Hepatic stellate cell (primary cell): ENCODE data around the gene ATP6V0A1.
"Not testable (repeated sequence)": the region's sequence is repeated elsewhere in the genome, so short reads cannot be mapped to it uniquely, and the experiment has no call there.

Experiments used
- DNase-seq: peaks from one replicate; pipeline ENCODE4 v3.0.0; 2011; ENCODE audit warnings: low spot score

ATP6V0A1 gene

DNA sequence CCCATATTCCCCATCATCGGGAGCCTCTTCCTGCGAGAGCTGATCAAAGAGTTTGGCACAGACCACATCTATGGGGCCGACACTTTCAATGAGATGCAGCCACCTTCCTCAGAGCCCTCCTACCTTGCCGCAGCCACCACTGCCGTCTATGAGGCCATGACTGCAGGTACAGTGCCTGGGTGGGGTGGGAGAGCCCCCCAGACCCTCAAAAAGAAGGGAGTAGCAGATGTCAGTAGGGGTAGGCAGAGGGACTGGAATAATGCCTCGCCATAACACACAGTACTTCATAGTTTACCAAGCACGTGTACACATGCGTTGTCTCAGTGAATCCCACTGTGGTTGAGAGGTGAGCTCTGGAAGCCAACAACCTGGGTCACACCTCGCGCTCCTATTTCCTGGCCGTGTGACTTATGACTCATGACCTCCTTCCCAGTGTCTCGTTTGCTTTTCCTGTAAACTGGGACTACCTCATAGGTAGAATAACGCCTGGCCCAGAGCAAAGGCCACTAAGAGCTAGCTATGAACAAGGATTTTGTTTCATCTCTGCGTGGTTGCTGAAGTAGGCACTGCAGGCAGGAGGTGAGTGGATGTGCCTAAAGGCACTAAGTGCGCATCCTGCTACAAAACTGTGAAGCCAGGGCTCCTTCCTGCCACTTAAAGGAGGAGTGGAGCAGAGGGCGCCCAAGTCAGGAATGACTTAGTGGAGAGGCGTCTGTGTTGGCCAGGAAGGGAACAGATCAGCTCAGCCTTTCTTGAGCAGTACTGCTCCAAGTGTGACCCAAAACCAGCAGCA lies 82.6 kb downstream of the ATP6V0A1 start:
- no peak for DNase-seq

GRCh38 chr17:42543190-42544079 lies 84.8 kb downstream of the ATP6V0A1 start:
- DNase-seq: no peak

DNA sequence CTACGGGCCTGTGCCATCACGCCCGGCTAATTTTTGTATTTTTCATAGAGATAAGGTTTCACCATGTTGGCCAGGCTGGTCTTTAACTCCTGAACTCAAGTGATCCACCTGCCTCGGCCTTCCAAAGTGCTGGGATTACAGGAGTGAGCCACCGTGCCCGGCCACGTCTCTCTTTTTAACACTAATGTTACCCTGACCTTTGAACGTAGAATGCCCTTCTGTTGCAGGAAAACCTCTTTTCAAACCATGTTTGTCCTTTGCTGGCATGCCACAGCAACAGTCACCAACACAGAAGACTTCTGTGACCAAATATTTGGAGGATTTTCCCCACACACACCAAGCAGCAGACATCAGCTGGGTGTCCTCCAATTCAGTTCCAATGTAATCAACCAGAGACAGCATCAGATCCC lies 86.2 kb downstream of the ATP6V0A1 start:
- no peak for DNase-seq

DNA sequence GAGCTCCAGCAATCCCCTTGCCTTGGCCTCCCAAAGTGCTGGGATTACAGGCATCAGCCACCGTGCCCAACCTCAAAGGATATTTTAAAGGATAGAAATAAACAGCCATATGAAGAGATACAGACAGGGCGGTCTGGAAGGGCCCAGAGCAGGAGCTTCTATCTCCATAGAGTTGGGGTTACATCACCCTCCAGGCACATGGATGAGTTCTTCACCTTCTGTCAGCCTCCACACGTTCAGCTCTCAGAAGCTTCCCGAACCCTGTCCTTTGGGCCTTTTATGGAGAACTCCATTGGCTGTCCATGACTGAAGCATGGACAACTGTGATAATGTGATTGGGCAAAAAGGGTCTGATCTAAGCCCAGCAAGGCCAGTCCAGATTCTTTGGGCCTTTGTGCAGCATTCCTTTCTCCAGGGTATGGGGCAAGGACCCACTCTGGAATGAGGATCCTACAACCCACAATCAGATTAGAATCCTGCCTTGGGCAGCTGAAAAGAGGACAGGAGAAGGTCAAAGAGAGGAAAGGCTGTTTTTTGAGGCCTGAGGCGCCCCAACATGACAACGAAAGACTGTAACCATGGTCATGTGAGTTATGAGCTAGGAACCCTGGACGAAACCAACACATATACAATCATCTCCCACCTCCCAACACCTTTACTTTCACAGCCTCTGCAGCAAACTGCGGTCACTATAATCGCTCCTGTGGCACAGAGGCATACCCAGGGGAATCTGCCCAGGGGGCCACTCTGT lies 87.3 kb downstream of the ATP6V0A1 start:
- not testable (repeated sequence) for DNase-seq

GRCh38 chr17:42547001-42547461 lies 88.4 kb downstream of the ATP6V0A1 start:
- DNase-seq: no peak

GRCh38 chr17:42547698-42548069 lies 89.0 kb downstream of the ATP6V0A1 start:
- no peak for DNase-seq

- DNase-seq: no peak
Observed at GRCh38 chr17:42548070-42548837, 89.6 kb downstream of the ATP6V0A1 start.

- DNase-seq: no peak
Observed at GRCh38 chr17:42548993-42549755, 90.5 kb downstream of the ATP6V0A1 start.

DNA sequence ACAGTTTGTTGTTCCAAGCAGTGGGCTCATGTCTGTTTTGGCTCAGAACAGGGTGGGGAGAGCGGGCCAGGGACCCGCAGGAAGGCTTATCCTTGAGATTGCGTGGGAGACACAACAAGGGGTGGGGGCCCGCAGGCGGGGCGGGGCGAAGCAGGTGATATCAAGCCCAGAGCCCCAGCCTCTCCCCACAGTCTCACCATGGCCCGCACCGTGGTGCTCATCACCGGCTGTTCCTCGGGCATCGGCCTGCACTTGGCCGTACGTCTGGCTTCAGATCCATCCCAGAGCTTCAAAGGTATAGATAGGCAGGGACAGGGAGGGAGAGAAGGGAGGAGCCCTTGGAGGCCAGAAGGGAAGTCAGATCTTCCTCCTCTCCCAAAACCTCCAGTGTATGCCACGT lies 94.1 kb downstream of the ATP6V0A1 start, which contains the start of gene HSD17B1:
TSS of gene HSD17B1 (plus strand) at position 188 of the 400 bp plus-strand sequence. CDS start at position 199, 11 bp downstream.
- DNase-seq: not testable (repeated sequence)

GRCh38 chr17:42553161-42553818 lies 94.6 kb downstream of the ATP6V0A1 start:
- peak; percentile 78 for DNase-seq

DNA sequence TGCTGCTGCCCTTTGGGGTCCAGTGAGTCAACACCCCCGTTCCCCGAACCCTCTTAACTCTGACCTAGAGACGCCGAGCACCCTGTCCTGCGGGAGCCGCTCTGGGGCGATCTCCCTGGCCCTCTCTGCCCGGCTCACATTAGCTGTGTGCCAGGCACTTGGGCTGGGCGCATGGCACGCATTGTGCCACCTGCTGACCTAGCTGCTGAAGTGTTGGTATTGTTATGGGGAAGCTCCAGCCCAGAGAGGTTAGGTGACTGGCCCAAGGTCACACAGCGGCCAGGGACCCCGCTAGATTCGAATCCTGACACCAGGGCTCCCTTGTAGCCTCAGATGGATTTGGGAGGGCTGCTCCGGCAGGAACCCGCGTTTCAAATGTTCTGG lies 95.2 kb downstream of the ATP6V0A1 start:
- no peak for DNase-seq

DNA sequence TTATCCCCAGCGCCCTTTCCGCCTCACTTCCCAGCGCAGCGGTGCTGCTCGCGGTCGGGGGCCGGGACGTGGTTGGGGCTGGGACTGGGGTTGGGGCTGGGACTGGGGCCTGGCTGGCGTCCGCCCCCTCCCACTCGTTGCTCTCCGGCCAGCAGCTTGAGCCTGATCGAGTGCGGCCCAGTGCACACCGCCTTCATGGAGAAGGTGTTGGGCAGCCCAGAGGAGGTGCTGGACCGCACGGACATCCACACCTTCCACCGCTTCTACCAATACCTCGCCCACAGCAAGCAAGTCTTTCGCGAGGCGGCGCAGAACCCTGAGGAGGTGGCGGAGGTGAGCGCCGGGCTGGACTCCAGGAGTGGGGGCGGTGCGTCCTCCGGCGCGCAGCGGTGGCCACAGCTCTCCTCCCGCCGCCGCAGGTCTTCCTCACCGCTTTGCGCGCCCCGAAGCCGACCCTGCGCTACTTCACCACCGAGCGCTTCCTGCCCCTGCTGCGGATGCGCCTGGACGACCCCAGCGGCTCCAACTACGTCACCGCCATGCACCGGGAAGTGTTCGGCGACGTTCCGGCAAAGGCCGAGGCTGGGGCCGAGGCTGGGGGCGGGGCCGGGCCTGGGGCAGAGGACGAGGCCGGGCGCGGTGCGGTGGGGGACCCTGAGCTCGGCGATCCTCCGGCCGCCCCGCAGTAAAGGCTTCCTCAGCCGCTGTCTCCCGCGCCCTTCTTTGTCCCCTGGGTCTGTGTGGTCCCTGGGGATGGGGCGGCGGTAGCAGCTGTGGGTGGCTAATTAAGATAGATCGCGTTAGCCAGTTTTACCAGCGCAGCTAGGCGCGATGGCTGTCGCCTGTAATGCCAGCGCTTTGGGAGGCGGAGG lies 95.8 kb downstream of the ATP6V0A1 start:
- DNase-seq: peak; percentile 82

- DNase-seq: no peak
Observed at GRCh38 chr17:42555122-42555622, 96.5 kb downstream of the ATP6V0A1 start.

GRCh38 chr17:42555961-42556617 lies 97.4 kb downstream of the ATP6V0A1 start:
- not testable (repeated sequence) for DNase-seq

DNA sequence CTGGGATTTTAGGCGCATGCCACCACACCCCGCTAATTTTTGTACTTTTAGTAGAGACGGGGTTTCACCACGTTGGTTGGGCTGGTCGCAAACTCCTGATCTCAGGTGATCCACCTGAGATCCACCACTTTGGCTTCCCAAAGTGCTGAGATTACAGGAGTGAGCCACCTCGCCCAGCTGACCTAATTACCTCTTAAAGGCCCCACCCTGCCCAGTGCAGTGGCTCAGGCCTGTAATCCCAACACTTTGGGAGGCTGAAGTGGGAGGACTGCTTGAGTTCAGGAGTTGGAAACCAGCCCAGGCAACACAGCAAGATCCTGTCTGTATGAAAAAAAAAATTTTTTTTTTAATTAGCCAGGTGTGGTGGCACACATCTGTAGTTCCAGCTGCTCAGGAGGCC lies 100.4 kb downstream of the ATP6V0A1 start:
- DNase-seq: no peak

DNA sequence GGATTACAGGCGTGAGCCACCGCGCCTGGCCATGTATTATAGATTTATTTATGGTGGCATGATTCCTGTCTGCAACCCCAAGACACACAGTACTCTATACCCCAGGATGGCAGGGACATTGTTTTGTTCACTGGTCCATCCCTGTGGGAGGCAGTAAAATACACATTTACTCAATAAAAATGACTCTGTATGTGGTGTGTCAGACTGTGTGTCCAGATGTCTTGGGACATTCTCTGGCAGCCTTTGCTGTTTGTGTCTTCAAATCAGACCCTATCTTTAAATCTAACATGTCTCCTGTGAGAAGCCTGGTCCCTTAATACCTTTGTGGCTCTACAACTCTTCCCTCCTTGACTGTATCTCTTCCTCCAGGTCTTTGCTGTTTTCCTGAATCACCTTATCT lies 101.6 kb downstream of the ATP6V0A1 start:
- DNase-seq: no peak

- DNase-seq: peak; percentile 99
Observed at GRCh38 chr17:42561897-42562387, 103.3 kb downstream of the ATP6V0A1 start, which contains the start of gene COASY. Gene COASY, plus strand, starts transcription at chr17:42562148. Its CDS starts 475 bp downstream, at chr17:42562623.
